ENCODE data around the gene MEGF8.

MEGF8 gene

GRCh38 chr19:42397263-42398166 lies 72.1 kb downstream of the MEGF8 start:
- no peak for TF ChIP-seq CTCF (IDR thresholded peaks at IDR 0.05)

GRCh38 chr19:42400404-42400803 lies 75.0 kb downstream of the MEGF8 start:
- no peak for TF ChIP-seq CTCF (IDR thresholded peaks at IDR 0.05)

GRCh38 chr19:42401365-42402303 lies 76.2 kb downstream of the MEGF8 start:
- TF ChIP-seq CTCF (IDR thresholded peaks at IDR 0.05): peak; percentile 52

GRCh38 chr19:42402376-42403116 lies 77.1 kb downstream of the MEGF8 start:
- no peak for TF ChIP-seq CTCF (IDR thresholded peaks at IDR 0.05)

GRCh38 chr19:42403586-42403985 lies 78.2 kb downstream of the MEGF8 start:
- TF ChIP-seq CTCF (IDR thresholded peaks at IDR 0.05): no peak

DNA sequence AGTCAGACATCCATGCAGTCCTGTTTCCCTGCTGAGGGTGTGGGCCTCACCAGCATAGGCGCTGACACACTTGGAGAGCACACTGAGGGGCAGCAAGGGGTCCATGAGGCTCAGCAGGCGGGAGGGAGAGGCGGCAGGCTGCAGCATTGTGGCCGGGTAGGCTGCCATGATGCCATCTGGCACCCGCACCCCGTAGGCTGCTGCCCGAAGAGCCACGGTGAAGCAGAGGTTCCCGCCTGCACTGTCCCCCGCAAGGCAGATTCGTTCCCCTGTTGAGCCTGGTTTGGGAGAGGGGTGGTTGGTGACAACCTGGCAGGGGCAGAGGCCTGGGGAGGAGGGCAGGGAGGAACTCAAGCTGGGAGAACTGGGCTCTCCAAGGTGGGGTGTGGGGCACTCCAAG lies 80.7 kb downstream of the MEGF8 start:
- TF ChIP-seq CTCF (IDR thresholded peaks at IDR 0.05): no peak

Data from LNCAP (cell line).